ENCODE results near the gene WTIP.
"Not testable (repeated sequence)": the region's sequence is repeated elsewhere in the genome, so short reads cannot be mapped to it uniquely, and the experiment has no call there.

The WTIP gene

DNA sequence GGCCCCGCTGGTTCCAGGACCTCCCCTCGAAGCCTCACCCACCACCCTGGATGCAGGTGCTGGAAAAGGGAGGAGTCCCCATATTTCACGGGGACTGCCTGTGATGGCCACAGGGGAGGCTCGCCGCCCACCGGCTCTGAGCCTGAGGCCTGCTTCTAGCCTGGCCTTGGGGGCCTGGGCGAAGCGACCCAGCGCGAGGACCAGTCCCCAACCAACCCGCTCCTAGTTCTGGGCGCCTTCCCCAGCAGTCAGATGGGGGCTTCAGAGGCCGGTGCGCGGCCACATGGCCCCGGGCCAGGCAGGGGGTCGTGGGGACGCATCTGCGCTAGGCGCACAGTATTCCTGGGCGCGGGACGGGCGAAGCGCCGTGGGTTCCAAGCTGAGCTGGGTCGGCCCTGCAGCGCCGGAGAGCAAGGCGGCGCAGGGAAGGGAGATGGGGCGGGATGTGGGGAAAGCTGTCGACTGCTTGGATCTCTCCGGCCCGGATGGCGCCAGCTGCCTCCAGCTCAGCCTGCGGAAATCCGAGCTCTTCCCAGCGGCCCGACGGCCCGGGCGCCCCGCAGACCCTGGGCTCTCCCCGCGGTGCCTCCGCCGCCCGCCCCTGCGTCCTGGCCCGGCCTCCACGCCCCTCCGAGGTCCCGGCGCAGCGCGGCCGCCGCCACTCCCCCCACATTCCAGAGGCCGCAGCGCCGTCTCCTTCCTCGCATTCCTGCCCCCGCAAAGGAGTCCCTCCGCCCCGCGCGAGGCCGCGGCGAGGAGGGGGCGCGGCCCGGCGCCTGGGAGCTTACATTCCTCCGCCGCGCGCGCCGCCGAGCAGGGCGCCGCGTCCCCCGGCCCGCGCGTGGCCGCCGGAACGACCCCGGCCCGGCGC, at the start of gene WTIP:
TSS of gene WTIP (plus strand) at position 788 of the 871 bp plus-strand sequence. CDS start 217 bp downstream, outside the sequence.
- DNase-seq, result peak; percentile 77
- in situ Hi-C loops (cut with HindIII; ENCODE audit: low pct_ligation_motif_present, low pct_unique_long_range_greater_than_20kb, low sequenced_read_pairs), result no loop called here

DNA sequence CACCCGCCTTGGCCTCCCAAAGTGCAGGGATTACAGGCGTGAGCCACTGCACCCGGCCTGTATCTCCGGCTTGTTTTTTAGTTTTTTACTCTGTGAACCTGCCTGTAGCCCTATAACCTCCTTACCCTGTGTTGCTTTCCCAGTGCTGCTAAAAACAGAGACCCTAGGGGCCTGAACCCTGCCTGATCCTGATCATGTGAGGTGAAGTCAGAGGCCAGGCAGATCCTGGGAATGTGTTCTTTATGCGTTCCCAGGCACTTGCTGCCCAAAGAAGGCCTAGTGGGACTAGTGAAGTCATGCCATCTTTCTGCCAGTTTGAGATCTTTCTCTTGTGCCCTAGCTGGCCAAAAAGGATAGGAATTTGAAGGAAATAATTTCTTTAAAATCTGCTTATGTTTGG, 48.8 kb upstream of the WTIP start:
- no peak for DNase-seq
- in situ Hi-C loops (cut with HindIII; ENCODE audit: low pct_ligation_motif_present, low pct_unique_long_range_greater_than_20kb, low sequenced_read_pairs), result no loop called here

DNA sequence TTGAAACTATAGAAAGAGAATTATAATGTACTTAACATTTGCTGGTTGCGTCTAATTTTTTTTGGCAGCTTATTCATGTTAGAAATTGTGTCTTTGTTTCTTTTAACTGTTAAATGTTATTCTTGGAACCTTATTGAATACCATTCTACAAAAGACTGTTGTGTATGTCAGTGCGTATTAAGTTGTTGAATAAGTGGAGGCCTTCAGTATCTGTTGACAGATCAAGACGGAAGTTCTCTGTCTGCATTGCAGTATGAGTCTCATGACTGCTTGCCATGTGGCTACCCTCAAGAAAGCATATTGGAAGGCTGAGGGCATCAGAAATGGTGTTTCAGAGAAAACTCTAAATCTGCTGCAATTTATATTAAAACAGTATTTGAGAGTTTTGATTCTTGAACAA, 44.8 kb upstream of the WTIP start:
- in situ Hi-C loops (cut with HindIII; ENCODE audit: low pct_ligation_motif_present, low pct_unique_long_range_greater_than_20kb, low sequenced_read_pairs), result no loop called here
- DNase-seq, result no peak

- no peak for DNase-seq
- in situ Hi-C loops (cut with HindIII; ENCODE audit: low pct_ligation_motif_present, low pct_unique_long_range_greater_than_20kb, low sequenced_read_pairs), result no loop called here
Observed at GRCh38 chr19:34448191-34448590, 33.4 kb upstream of the WTIP start.

DNA sequence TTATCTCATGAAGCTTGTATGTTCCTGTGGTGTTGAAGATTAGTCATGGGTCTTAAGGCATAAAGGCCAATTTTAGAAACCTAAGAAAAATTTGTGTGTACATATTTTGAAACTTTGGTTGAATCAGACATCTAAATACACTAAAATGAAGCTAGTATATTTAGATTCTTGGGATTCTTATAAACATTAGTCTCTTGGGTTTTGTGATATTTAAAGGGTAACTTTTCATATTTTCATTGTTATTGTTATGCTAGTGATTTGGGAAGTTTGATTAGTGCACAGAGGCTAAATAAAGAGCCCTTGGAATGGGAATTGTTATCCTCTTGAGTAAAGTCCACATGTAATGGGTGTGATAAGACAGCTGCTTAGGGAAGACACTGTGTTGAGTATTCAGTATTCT, 28.8 kb upstream of the WTIP start:
- DNase-seq, result no peak
- in situ Hi-C loops (cut with HindIII; ENCODE audit: low pct_ligation_motif_present, low pct_unique_long_range_greater_than_20kb, low sequenced_read_pairs), result no loop called here

DNA sequence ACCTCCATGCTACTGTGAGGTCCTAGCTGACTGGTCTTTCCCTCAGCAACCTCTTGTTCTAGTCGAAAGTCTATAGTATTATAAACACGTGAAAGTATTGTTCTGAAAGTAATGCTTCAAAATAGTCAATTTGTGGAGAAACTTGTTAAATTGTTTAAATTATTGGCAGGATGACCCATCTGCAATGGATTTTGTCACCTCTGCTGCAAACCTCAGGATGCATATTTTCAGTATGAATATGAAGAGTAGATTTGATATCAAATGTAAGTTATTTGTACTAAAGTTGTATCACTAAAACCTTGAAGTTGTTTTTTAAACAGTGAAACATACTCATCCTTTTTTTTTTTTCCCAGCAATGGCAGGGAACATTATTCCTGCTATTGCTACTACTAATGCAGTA, 27.5 kb upstream of the WTIP start:
- in situ Hi-C loops (cut with HindIII; ENCODE audit: low pct_ligation_motif_present, low pct_unique_long_range_greater_than_20kb, low sequenced_read_pairs), result no loop called here
- DNase-seq, result no peak

DNA sequence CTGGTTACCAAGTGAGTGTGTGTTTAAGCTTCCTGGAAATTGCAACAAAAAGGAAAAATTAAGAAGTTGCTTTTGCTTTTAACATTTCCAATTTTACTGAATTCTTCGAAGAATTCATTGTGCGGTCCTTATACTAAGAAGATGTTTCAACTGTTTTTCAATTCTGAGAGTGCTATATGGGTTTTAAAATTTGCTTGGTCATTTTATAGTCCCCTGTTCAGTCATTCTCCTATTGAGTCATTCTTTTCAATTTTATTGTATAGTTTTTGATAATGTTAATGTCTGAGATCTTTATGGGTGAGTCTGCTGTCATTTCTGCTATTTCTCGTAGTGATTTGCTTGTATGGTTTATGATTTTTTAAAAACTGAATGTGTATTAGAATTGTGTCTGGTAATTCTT, 26.9 kb upstream of the WTIP start:
- in situ Hi-C loops (cut with HindIII; ENCODE audit: low pct_ligation_motif_present, low pct_unique_long_range_greater_than_20kb, low sequenced_read_pairs), result no loop called here
- no peak for DNase-seq

GRCh38 chr19:34455783-34456480, 25.6 kb upstream of the WTIP start:
- DNase-seq; in situ Hi-C loops (cut with HindIII; ENCODE audit: low pct_ligation_motif_present, low pct_unique_long_range_greater_than_20kb, low sequenced_read_pairs): not testable (repeated sequence)

DNA sequence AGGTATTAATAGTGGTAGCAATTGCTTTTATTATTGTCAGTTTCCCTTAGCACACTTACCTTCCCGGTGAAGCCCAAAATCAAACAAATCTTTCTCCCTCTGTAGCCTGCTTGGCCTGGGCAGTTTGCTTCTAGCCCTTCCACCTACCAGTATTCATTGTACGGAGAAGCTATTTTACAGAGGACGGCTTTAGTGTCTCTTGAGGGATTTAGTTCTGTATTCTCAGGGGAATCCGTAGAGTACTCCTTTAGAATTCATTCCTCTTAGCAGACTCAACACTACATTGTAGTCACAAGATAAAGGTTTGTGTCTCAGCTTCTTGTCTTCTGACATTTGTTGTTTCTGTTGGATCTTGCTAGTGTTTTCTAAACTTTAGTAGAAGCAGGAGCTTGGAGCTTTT, 24.1 kb upstream of the WTIP start:
- in situ Hi-C loops (cut with HindIII; ENCODE audit: low pct_ligation_motif_present, low pct_unique_long_range_greater_than_20kb, low sequenced_read_pairs), result no loop called here
- DNase-seq, result no peak

DNA sequence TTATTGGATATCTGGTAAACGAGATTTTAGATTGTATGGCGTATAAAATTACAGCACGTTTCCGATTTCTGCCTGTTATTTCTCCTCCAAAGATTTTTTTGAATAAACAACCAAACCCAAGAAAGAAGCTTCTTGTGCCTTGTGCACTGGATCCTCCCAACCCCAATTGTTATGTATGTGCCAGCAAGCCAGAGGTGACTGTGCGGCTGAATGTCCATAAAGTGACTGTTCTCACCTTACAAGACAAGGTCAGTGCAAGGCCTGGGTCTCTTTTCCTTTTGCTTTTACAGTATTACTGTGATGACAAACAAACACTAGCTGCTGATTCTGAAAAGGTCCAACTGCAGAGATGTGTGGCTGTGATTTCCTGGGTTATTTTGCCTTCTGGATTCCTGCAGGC, 22.9 kb upstream of the WTIP start:
- no peak for DNase-seq
- in situ Hi-C loops (cut with HindIII; ENCODE audit: low pct_ligation_motif_present, low pct_unique_long_range_greater_than_20kb, low sequenced_read_pairs), result no loop called here

- in situ Hi-C loops (cut with HindIII; ENCODE audit: low pct_ligation_motif_present, low pct_unique_long_range_greater_than_20kb, low sequenced_read_pairs), result no loop called here
- no peak for DNase-seq
Observed at GRCh38 chr19:34459614-34460013, 21.9 kb upstream of the WTIP start.

GRCh38 chr19:34461375-34462100, 20.0 kb upstream of the WTIP start:
- in situ Hi-C loops (cut with HindIII; ENCODE audit: low pct_ligation_motif_present, low pct_unique_long_range_greater_than_20kb, low sequenced_read_pairs), result no loop called here
- no peak for DNase-seq

- in situ Hi-C loops (cut with HindIII; ENCODE audit: low pct_ligation_motif_present, low pct_unique_long_range_greater_than_20kb, low sequenced_read_pairs); DNase-seq: not testable (repeated sequence)
Observed at GRCh38 chr19:34464785-34465184, 16.8 kb upstream of the WTIP start.

DNA sequence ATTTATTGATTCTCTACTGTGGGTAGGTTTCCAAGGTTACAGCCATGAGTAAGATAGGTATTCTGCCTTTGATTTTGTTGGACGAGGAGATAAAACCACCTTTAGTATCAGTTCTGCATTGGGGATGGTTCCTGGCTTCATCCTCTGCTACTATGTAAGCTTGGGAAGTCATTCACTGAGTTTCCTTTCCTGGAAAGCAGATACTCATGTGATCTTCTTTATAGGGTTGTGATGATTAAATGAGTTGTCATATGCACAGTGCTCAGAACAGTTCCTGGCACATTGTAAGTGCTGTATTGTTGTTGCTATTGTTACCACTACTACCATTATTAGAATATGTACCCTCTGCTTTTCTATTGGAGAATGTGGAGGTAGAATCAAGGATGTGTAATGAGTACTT, 13.1 kb upstream of the WTIP start:
- no peak for DNase-seq
- in situ Hi-C loops (cut with HindIII; ENCODE audit: low pct_ligation_motif_present, low pct_unique_long_range_greater_than_20kb, low sequenced_read_pairs), result no loop called here

DNA sequence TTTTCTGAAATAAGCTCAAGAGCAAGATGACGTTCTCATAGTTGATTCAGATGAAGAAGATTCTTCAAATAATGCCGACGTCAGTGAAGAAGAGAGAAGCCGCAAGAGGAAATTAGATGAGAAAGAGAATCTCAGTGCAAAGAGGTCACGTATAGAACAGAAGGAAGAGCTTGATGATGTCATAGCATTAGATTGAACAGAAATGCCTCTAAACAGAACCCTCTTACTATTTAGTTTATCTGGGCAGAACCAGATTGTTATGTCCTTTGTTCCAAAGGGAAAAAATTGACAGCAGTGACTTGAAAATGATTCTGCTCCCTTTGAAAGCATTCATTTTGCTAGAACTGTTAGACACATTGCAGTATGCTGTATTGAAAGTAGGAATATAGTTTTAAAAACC, 12.5 kb upstream of the WTIP start:
- in situ Hi-C loops (cut with HindIII; ENCODE audit: low pct_ligation_motif_present, low pct_unique_long_range_greater_than_20kb, low sequenced_read_pairs); DNase-seq: not testable (repeated sequence)

GRCh38 chr19:34471906-34472700, 9.5 kb upstream of the WTIP start:
- in situ Hi-C loops (cut with HindIII; ENCODE audit: low pct_ligation_motif_present, low pct_unique_long_range_greater_than_20kb, low sequenced_read_pairs), result no loop called here
- DNase-seq, result no peak

DNA sequence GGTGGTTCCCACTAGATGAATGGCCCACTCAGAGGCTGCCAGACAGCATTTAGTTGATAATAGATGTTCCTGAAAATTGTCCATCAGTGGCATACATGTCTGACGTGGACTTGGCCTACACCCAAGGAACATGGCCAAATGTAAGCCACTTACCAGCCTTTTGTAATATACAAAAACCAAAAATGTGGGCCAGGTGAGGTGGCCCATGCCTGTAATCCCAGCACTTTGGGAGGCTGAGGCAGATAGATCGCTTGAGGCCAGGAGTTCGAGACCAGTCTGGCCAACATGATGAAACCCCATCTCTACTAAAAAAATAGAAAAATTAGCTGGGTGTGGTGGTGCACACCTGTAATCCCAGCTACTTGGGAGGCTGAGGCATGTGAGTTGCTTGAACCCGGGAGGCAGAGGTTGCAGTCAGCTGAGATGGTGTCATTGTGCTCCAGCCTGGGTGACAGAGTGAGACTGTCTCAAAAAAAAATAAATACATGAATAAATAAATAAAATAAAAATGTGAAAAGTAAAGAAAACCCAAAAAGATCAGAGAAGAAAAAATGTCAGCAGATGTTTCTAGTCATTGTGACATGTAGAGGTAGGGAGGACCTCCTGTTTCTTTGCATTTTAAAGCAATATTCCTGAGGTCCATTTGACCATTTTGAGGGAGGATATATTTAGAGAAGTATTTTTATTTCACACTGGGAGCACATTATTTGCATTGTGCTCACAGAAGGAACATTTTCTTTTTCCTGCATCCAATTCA, 7.1 kb upstream of the WTIP start:
- DNase-seq, result no peak
- in situ Hi-C loops (cut with HindIII; ENCODE audit: low pct_ligation_motif_present, low pct_unique_long_range_greater_than_20kb, low sequenced_read_pairs), result no loop called here
